ENCODE results near the gene DNAH5. TPM values are rescaled to one million over a fixed set of nuclear protein-coding genes. Genes with fewer than 3 reads are reported as not detected.

Gene DNAH5
- total RNA-seq, 1 experiment from 2014 or later, result 9.7 TPM

DNA sequence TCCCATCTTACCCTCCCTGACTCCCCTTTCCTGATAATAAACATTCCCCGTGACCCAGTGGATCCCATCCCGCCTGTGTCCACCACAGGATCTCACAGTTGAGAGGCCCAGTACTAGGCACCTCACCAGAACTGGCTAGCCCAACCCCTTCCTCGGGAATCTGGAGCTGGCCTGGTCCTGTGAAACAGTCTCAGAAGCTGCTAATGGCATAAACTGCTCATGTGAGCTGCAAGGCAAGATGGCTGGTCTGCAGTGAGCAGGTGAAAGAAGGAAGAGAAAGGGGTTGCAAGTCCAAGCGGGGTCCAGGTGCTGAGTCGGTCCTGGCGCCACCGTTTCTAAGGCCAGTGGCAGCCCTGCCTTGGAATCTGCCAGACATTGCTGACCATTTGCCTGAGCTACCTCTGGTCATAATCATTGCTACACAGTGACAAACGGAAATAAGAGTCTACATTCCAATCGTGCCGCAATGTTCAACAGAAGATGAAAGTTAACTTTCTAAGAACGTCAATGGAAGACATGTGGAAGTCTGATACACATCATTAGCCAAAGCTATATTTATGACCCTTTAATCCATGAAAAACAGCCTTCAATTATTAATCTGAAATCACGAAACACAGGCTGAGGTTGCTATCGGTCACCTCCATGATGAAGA is 33.7 kb downstream of the DNAH5 start:
- Histone ChIP-seq H3F3A (ENCODE audit: insufficient read depth, low read depth) (no peaks in the 10 kb centered on the region), H3K9me2 (ENCODE audit: insufficient read depth) (no peaks in the 10 kb centered on the region), H3K36me3 (ENCODE audit: low read depth) (no peaks in the 10 kb centered on the region), H3K4me1 (replicated peaks; ENCODE audit: insufficient read depth) (no peaks in the 10 kb centered on the region), H3K4me3 (no peak overlapping the region), H3K9me3 (ENCODE audit: insufficient read depth, low read depth) (no peaks in the 10 kb centered on the region), H2AFZ (no peak overlapping the region), H3K27ac (no peak overlapping the region), H4K20me1 (ENCODE audit: insufficient read depth) (no peaks in the 10 kb centered on the region), H3K79me2 (ENCODE audit: low read depth) (no peaks in the 10 kb centered on the region), H3K4me2 (no peak overlapping the region), H3K27me3 (ENCODE audit: insufficient read depth, low read depth) (no peaks in the 10 kb centered on the region)
- POLR2A ChIA-PET (ENCODE audit: unreplicated experiment), result no interaction called here
- CTCF ChIA-PET, result no interaction called here
- intact Hi-C loops (cut with micrococcal nuclease; ENCODE audit: unreplicated experiment), result no loop called here
- BruUV-seq (replicated peaks), result no TSS peak
- no peak for DNase-seq
- no peak for TF ChIP-seq EZH2 (IDR thresholded peaks at IDR 0.05; ENCODE audit: low read depth)
- TF ChIP-seq, protein P1, sequence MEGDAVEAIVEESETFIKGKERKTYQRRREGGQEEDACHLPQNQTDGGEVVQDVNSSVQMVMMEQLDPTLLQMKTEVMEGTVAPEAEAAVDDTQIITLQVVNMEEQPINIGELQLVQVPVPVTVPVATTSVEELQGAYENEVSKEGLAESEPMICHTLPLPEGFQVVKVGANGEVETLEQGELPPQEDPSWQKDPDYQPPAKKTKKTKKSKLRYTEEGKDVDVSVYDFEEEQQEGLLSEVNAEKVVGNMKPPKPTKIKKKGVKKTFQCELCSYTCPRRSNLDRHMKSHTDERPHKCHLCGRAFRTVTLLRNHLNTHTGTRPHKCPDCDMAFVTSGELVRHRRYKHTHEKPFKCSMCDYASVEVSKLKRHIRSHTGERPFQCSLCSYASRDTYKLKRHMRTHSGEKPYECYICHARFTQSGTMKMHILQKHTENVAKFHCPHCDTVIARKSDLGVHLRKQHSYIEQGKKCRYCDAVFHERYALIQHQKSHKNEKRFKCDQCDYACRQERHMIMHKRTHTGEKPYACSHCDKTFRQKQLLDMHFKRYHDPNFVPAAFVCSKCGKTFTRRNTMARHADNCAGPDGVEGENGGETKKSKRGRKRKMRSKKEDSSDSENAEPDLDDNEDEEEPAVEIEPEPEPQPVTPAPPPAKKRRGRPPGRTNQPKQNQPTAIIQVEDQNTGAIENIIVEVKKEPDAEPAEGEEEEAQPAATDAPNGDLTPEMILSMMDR (conservative IDR thresholded peaks at IDR 0.05), result no peak

DNA sequence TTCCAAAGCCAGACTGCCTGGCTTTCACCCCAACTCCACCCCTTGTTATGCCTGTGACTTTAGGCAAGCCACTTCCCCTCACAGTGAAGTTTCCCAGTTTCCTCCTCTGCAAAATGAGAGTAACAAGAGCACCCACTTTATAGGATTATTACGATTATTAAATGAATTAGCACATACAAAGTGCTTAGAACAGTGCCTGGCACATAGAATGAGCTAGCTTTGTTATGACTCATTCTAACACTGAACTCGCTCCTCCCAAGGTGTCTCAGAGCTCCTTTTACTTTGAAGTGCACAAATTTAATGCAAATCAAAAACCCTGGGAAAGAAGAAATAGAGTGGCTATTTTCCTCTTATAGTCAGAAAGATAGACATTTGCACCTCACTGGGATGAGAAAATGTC is 34.3 kb downstream of the DNAH5 start:
- Histone ChIP-seq H3K4me2 (no peak overlapping the region), H4K20me1 (ENCODE audit: insufficient read depth) (no peaks in the 10 kb centered on the region), H3K4me1 (replicated peaks; ENCODE audit: insufficient read depth) (no peaks in the 10 kb centered on the region), H3K27me3 (ENCODE audit: insufficient read depth, low read depth) (no peaks in the 10 kb centered on the region), H3K9me2 (ENCODE audit: insufficient read depth) (no peaks in the 10 kb centered on the region), H3K4me3 (no peak overlapping the region), H3K79me2 (ENCODE audit: low read depth) (no peaks in the 10 kb centered on the region), H3K36me3 (ENCODE audit: low read depth) (no peaks in the 10 kb centered on the region), H3K9me3 (ENCODE audit: insufficient read depth, low read depth) (no peaks in the 10 kb centered on the region), H3F3A (ENCODE audit: insufficient read depth, low read depth) (no peaks in the 10 kb centered on the region), H2AFZ (no peak overlapping the region), H3K27ac (no peak overlapping the region)
- POLR2A ChIA-PET (ENCODE audit: unreplicated experiment), result no interaction called here
- no TSS peak for BruUV-seq (replicated peaks)
- TF ChIP-seq, protein P1 (conservative IDR thresholded peaks at IDR 0.05), result no peak
- TF ChIP-seq EZH2 (IDR thresholded peaks at IDR 0.05; ENCODE audit: low read depth), result no peak
- no peak for DNase-seq
- CTCF ChIA-PET, result no interaction called here
- intact Hi-C loops (cut with micrococcal nuclease; ENCODE audit: unreplicated experiment), result no loop called here

DNA sequence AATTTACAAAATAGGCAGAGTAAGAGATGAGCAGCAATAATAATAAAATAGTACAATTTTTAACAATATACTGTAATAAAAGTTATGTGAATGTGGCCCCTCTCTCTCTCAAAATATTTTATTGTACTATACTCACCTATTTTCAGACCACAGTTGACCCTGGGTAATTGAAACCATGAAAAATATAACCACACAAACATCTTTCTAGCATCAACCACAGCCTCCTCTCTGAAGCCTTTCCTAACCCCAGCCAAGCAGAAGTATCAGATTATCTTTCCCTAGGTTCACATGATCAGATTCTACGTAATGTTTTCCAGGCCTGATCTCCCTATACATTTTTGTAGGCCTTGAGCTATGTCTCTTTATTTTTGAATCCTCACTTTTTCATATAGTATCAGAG is 35.2 kb downstream of the DNAH5 start:
- no peaks in the 10 kb centered on the region for H3K27me3 ChIP-seq (ENCODE audit: insufficient read depth, low read depth)
- H4K20me1 ChIP-seq (ENCODE audit: insufficient read depth), result no peaks in the 10 kb centered on the region
- 0 out of 2 replicates have a peak, but pooled peaks cover 4% of the 10 kb centered on the region for H3K9me2 ChIP-seq (ENCODE audit: insufficient read depth)
- H3K4me1 ChIP-seq (replicated peaks; ENCODE audit: insufficient read depth), result no peaks in the 10 kb centered on the region
- BruUV-seq (replicated peaks), result no TSS peak
- H3K79me2 ChIP-seq (ENCODE audit: low read depth), result no peaks in the 10 kb centered on the region
- H3K36me3 ChIP-seq (ENCODE audit: low read depth), result no peaks in the 10 kb centered on the region
- H2AFZ ChIP-seq, result no peak overlapping the region
- H3F3A ChIP-seq (ENCODE audit: insufficient read depth, low read depth), result no peaks in the 10 kb centered on the region
- ChIA-PET CTCF (no interaction called here), POLR2A (ENCODE audit: unreplicated experiment) (no interaction called here)
- TF ChIP-seq, protein P1 (conservative IDR thresholded peaks at IDR 0.05), result no peak
- TF ChIP-seq EZH2 (IDR thresholded peaks at IDR 0.05; ENCODE audit: low read depth), result no peak
- H3K9me3 ChIP-seq (ENCODE audit: insufficient read depth, low read depth), result no peaks in the 10 kb centered on the region
- H3K27ac ChIP-seq, result no peak overlapping the region
- no peak overlapping the region for H3K4me2 ChIP-seq
- DNase-seq, result no peak
- intact Hi-C loops (cut with micrococcal nuclease; ENCODE audit: unreplicated experiment), result no loop called here
- no peak overlapping the region for H3K4me3 ChIP-seq

All from PC-9 (cell line).